Stimulated activated CD8-positive, alpha-beta memory T cell treated with anti-CD3 and anti-CD28 coated beads, Interleukin-15, amount 100 ng/mL, for 4 hours (primary cell): ENCODE data around the gene ABLIM1.

Source experiments
- DNase-seq, 2 donors: peaks; one replicate each; pipeline ENCODE4 v3.0.0-alpha.2; 2020; ENCODE audit warnings: low read depth in 2 of 2

Gene ABLIM1

DNA sequence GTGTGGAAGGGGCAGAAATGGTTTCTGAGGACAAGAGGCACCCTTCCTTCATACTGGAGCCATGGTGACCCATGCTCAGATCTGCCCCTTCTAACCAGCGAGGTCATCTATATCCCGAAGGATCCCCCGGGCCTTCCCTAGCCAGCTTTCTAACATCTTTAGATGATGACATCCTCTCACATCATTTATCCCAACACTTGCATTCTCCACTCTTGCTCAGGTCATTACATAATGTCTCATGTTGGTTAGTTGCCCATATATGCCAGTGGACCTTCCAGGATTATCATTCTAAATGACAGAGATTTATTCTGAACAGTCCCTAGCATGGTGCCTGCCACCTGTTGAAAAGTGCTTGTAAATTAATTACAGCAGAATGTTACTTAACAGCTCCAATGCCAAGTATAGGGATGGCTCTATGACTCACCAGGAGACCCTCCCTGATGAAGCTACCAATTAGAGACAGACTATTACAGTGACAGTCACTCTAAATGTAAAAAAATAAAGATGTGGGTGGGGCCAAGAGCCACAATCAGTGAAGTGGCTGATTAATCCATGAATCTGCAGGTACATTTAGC, 22.6 kb upstream of the ABLIM1 start:
- DNase-seq: no peak

DNA sequence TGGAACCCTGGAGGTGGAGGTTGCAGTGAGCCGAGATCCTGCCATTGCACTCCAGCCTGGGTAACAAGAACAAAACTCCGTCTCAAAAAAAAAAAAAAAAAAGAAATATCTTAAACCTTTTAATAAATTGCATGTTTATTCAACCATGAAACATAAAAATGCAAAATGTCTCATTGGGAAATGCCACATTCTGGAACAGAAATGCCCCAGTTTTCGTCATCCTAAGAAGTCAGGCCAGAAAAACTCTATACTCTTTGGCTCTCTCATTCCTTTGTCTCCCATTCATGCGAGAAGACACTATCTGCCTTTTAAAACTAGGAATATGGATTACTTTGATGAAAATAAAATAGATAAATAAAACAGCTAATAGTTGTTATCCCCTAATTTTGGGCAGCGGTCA, 21.5 kb upstream of the ABLIM1 start:
- DNase-seq: no peak

DNA sequence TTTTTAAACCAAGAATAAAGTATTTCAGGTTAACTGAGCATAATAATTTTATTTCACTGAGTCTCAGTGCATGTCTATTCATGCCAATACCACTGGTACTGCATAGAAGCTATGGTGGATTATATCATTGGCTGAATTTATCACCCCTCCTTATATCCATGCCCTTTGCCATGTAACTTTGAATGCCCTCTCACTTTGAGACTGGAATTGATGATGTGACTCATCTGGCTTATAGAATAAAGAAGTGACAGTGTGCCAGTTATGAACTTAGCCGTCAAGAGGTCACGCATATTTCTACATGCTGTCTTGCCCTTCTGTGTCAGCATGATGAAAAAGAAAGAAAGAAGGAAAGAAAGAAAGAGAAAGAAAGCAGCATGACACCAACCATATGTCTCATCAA, 20.7 kb upstream of the ABLIM1 start:
- DNase-seq: no peak

DNA sequence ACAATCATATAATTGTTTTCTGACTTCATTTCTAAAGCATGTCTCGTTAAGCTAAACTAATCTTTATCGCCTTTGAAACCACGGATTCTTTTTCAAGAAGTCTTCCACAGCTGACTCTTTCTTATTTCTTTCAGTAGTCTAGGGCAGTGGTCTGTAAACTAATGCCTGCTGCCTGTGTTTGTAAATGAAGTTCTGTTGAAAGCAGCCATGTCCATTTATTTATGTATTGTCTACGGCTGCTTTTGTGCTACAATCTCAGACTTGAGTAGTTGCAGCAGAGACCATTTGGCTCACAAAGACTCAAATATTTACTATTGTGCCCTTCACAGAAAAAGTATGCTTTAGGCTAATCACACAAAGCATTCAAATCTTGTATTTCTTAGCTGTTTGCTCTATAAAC, 20.3 kb upstream of the ABLIM1 start:
- no peak for DNase-seq

DNA sequence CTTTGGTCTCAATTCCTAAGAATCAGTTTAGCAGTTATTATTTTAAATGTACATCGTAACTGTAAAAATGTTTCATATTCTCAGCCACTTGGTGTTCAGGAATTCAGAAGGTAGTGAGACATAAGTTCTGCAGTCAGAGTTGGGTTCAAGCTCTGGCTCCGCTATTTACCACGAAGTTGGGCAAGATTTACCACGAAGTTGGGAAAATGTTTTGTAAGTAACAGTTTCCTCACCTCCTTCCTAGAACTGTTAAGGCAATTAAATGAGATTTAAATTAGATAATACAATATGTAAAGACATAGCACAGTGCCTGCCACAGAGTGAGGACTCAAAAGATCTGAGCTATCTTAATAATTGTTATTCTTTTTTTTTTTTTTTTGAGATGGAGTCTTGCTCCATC, 16.3 kb upstream of the ABLIM1 start:
- DNase-seq: no peak

DNA sequence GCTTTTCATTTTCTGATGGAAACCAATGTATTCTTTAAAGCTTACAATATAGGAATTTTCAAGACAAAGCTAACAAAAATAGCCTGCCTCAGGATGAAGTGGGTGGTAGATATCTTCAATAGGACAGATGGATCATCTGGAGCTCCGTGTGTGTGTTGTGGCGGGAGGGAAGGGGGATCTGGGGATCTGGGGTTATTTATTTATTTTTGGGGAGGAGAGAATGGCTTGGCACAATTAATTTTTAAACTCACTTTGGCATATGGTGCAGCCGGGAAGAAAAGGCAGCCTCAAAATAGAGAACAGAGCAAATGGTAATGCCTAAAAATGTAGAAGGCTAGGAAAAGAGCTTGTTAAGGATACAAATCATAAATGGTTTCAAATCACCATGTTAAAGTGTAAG, 11.6 kb upstream of the ABLIM1 start:
- no peak for DNase-seq

DNA sequence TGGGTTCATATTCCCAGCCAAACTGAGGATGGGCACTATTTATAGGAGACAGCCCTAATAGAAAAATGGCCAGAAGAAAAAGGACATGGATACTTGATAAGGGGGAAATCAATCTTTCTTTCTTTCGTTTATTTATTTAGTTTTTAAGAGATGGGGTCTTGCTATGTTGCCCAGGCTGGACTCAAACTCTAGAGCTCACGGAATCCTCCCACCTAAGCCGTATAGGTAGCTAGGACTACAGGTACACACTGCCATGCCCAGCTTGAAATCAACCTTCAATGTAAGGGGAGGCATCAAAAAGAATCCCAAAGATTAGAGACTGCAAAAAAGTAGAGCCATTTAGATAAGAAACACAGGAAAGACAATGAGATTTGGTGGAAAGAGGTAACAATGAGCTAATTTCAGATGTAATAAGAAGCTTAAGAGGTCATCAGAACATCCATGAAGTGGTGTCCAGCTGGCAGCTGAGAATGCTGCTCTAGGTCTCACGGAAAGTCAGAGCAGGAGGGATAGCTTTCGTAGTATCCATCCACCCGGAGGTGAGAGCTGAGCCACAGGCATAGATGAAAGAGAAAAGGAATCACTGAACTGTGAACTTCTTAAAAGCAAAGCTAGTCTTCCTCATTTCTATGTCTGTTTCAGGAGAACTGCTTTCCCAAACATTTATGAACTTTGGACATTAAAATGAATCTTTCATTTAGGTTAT, 10.5 kb upstream of the ABLIM1 start:
- no peak for DNase-seq

DNA sequence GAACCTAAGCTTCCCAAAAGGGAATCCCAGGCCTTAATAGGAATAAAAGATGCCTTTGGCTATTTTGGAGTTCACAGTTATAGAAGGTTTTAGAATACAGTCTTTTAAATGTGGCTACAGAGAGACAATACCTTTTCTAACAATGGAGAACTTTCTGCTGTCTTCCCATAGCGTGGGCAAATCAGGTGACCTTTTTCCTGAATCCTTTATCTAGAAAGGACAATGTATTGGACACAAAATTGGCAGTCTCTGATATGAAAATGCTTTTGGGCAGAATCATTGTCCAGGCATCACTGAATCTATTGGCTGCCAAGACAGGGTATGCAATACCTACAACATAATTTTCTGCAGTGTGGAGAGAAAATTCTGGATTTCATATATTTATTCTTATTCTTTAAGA, 7.8 kb upstream of the ABLIM1 start:
- no peak for DNase-seq

DNA sequence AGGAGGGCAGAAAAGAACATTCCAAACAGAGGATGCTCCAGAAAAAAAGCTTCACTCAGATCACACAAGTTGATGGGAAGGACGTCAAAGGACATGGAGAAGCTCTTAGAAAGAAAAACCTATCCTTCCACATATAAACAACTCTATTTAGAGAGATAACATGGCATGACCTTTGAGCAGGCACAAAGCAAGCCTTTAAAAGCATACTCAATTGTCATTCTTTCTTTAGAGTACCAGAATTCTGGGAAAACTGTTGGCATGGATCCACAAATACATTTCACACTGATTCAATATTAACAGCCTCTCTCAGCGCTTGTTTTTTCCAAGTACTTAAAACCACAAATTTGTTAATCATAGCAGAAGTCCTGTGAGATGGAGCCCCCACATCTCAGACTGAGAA, 7.3 kb upstream of the ABLIM1 start:
- no peak for DNase-seq

DNA sequence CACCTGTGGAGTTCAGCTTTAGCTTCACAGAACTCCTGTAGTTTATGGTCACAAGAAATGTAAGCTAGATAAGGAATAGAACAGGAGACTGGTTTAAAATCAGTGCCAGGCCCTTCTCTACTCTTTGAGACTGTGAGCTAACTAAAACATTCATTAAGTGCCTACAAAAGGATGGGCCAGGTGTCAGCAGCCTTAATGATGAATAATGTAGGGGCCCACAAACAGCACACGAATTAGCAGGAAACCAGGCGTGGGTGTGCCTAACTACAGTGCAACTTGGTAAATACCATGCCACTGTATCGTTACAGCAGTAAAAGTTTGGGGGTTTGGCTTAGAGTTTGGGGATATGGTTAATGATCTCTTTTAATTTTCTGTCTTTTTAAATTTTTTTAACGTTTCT, 6.1 kb upstream of the ABLIM1 start:
- no peak for DNase-seq

DNA sequence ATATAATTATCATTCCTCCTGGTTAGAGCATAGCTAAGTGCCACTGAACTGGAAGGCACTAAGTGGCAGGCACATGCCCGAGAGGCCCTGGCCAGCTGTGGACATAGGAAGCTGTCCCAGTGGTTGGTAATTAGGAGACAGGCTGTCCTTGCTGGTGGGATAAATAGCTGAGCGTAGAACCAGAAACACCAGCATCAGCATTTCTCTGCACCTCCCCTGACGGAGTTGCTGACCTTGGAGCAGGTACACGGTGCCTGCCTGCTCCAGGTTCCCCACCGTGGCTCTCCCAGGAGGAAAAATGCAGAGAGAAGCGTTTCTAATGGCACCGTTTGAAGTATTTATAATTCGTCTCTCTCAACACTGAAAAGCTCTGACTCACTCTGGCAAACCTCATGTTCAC, 5.6 kb upstream of the ABLIM1 start:
- DNase-seq: no peak

DNA sequence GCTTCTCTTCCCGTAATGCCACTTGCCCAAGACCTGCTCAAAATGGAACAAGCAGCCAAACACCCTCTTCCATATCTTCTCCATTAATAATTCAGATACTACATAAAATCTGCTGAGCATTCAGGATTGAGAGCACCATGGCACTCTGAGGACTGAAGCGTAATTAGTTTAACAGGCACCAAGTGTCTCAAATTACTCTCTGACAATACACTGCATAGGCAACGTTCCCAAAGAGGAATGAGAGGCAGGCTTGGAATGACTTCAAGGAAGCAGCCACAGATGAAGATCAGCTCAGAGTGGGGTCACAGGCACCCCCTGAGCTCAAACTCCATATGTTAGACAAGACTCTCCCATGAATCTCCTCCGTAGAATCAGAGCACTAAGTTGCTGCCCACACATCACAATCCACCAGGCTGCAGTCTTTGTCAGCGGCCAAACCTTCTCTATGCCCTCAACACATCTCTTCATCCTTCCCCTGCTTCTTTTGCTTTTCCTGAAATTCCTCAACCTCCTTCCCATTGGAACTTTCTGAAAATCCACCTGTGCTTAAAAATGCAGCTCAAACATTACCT, 4.7 kb upstream of the ABLIM1 start:
- no peak for DNase-seq

DNA sequence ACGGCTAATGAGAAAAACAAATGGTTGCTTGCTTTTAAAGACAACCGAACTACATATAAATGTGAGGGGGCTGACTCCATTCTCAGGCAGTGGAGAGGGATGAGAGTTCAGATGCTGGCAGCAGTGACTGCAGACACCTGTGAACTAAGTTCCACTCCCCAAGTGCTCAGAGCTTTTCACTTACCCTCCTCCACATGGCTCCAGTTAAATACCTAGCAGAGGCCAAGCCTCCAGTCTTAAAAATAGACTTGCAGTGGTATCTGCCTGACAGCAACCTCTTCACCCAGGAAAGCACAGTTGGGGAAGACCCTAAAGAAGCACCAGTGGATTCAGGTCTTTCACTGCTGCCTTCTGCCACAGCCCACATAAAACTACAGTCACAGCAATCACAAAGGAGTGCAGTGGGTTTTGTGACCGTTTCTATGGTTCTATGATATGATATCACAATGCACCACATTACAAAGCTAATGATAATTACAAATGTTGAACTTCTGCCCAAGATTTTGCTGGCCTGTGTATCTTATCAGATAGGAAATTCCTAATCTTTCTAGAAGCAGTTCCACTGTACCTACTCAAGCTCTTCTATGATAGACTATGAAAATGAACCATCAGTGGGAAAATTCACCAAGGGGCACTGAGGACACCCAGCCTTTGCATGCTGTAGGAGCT, 3.3 kb upstream of the ABLIM1 start:
- no peak for DNase-seq

DNA sequence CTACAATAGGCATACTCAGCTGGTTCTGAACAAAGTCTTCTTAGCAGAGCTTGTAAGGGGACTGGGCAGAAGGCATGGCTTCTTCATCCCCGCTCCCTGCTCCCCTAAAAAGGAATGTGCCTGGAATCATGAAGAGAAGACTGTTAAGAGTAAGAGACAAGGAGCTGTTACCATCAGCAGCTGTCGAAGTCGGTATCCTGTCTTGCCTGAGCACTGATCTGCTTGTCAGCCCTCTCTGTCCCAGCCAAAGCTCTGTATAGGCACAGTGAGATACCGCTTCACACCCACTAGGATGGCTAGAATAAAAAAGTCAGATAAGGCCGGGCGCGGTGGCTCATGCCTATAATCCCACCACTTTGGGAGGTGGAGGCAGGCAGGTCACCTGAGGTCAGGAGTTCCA, 2.4 kb downstream of the ABLIM1 start:
- DNase-seq: no peak

DNA sequence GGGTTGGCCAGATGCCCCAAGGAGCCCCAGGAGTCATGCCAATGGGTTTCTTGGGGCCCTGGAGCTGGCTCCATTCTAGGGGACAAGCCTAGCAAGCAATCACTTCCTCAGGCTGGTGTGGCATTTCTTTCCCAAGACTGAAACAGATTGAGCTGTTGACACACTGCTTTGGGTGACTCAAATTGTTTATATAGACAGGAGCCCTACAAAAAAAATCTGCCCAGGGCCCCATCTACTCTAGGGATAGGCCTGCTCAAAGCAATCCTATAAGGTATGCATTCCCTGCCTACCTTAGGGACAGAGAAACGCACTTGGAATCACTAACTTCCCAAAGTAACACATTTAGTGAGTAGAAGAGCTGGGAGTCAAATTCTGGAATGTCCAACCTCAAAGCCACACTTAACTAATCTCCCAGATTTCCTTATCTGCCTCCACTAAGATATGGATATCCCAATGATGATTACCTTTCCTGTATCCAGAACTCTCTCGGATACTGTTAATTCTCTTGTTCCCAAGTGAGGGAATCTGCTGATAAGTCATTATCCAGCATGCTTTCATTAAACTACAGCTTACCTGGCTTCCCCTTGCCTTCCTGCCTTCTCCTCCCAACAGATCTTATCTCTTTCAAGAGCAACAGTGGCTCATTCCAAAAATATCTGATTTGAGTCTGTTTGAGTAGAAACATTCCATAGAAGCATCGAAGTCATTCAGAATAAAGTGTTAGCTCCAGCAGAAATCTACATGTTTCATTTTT, 3.1 kb downstream of the ABLIM1 start:
- DNase-seq: no peak

DNA sequence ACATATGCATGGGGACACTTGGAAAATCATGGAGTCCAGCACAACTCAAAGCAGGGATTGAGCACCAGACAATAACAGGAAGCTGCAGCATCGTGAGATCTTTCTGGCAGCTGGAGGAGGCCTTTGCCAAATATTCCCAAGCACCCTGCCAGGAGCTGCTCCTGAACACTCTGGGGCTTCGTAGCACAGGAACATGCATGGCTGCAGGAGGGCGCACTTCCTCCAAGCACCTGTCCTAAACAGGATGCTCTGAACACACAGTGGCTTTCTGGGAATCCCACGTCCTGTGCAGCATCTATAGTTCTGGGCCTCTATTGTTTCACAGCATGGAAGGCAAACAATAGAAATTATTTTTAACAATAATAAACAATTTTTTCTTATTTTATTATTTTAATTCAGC, 4.1 kb downstream of the ABLIM1 start:
- no peak for DNase-seq

DNA sequence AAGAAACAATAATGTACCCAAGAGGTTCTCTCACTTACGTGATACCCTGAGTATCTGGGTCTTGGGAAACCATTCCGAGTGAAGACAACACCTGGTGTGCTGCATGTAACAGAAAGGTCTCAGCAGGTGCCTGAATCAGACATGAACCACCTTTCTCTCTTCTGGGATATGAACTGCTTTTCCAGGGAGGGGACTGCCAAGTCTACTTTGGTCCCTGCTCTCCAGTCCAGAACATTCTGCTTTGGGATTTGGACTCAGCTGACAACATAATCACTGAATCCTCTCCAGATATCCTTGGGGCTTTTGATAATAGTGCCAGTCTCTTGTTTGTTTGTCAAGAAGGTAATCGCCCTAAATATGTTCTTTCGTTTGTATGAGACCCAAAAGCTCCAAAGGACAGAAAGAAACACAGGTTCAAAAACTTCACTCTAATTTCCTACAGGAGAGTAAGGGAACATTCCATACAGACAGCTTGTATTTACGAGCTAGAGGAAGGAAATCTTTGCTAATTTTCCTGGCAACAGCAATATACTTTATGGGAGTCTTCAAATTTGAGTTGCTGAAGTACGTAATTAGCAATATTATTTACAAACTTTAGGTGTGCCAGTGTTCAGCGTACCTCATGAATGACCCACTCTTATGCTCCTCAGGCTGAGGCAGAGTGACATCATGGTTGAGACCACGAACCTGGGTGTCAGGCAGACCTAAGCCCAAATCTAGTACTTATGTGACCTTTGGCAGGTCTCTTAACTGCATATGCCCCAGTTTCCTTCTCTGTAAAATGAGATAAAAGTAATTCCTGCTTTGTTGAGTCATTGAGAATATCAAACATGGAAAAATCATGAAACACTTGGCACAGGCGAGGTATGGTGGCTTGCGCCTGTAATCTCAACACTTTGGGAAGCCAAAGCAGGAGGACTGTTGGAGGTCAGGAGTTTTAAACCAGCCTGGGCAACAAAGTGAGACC, 5.4 kb downstream of the ABLIM1 start:
- DNase-seq: no peak

DNA sequence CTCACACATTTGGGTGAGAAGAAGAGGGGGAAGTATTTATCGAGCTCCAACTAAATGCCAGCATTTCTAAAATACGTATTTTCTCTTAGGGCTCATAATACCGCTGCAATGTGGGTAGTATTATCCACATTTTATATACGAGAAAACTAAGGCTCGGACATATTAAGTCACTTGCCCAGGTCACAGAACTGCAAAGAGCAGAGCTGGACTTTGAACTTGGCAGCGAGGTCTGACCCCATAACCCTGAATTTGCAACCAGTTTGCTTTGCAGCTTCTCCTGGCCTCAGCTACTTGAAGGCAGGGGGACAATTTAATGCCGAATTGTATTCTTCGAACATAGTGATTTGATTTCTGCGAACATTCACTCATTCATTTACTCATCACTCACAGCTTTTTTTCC, 7.2 kb downstream of the ABLIM1 start:
- no peak for DNase-seq

DNA sequence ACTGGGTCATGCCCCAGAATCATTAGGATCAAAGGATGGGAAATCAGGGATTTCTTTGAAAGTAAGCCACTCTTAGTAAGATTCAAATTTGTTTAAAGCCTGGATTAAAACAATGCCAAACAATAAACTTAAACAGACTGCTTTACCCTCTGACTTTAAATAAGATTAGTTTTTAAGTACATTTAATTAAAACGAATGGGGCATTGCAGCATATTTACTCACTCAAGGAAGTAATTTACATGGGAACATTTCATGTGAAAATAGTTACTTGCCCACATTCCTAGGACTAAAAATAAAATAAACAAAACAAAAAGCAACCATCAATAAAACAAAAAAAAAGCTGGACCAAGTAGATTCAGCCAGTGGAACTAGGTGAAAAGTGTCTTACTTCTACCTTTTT, 7.8 kb downstream of the ABLIM1 start:
- no peak for DNase-seq

DNA sequence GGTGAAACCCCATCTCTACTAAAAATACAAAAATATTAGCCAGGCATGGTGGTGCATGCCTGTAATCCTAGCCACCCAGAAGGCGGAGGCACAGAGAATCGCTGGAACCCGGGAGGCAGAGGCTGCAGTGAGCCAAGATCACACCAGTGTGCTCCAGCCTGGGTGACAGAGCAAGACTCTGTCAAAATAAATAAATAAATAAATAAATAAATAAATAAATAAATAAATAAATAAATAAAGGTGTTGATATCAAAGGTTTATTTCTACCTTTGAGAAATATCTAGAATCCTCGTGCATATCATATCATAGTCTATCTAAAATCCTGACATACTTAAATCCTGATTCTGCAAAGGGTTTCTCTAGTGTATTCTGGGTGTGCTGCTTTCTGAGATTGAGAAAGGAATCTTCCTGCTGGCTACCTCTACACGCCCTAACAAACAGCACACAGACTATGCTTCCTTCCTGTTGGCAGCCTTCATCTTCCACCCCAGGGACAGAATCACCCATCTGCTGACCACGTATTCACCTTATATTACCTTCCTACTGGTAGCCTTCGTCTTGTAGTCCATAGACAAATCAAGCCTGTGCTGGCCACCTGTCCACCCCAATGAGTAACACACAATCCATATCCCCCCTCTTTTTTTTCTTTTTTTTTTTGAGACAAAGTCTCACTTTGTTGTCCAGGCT, 8.7 kb downstream of the ABLIM1 start:
- no peak for DNase-seq

DNA sequence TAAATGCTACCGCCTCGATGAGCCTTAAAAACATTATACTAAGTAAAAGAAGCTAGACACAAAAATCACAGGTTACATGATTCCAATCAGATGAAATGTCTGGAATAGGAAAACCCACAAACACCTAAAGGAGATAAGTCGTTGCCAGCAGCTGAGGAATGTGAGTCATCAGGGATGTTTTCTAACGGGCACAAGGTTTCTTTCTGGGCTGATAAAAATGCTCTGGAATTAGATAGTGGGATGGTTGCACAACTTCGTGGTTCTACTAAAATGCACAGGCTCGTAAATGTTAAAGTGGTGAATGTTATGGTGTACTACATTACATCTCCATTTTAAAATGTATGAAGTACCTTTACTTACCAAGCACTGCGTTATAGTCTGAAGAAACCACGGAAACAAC, 9.7 kb downstream of the ABLIM1 start:
- DNase-seq: no peak
